ENCODE results near the gene GOLGA6L9. TPM values are rescaled to one million over a fixed set of nuclear protein-coding genes. Genes with fewer than 3 reads are reported as not detected.
"Not testable (repeated sequence)": the region's sequence is repeated elsewhere in the genome, so short reads cannot be mapped to it uniquely, and the experiment has no call there.

GOLGA6L9 gene
- total RNA-seq, 1 experiment from 2014 or later, result 5.6 TPM

DNA sequence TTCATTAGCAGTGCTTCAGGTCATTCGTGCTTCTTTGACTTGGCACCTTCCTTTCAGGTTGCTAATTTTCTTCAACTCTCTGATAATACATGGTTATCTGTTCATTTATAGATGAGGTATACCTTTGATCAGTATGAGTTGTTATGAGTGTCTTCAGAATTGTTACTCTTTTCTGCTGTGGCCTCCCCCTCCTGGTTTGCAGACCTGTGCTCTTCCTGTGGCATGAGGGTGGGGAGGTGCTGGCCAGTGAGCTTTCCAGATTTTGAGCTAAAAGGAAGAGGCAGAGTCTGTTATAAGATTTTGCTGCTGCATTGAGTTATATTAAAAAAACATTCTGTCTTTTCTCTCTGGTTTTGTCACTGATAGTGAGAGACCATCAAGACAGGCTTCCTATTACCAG lies 30.8 kb upstream of the GOLGA6L9 start:
- Histone ChIP-seq H3K4me1 (ENCODE audit: insufficient read depth, low read length) (no peaks in the 10 kb centered on the region), H3K27me3 (ENCODE audit: low read length) (no peaks in the 10 kb centered on the region), H3K4me3 (ENCODE audit: low read length) (no peak overlapping the region), H4K20me1 (ENCODE audit: low read length) (no peaks in the 10 kb centered on the region), H3K9ac (ENCODE audit: low read length) (no peak overlapping the region), H3K9me3 (ENCODE audit: low read length) (no peaks in the 10 kb centered on the region), H3K9me2 (replicated peaks; ENCODE audit: low read length) (no peaks in the 10 kb centered on the region), H3K79me2 (ENCODE audit: low read length) (peaks cover 11% of the 10 kb centered on the region; the same call in 1 of the 2 replicates), H3K27ac (ENCODE audit: low read length) (no peak overlapping the region), H3K36me3 (ENCODE audit: low read depth, low read length) (no peaks in the 10 kb centered on the region), H3F3A (ENCODE audit: low read length, unreplicated experiment) (no peaks in the 10 kb centered on the region), H2AFZ (ENCODE audit: low read length) (no peak overlapping the region), H3K4me2 (ENCODE audit: low read length) (no peak overlapping the region)
- ATAC-seq (no peak), DNase-seq (no peak)
- no peak for TF ChIP-seq EZH2phosphoT487 (IDR thresholded peaks at IDR 0.05; ENCODE audit: borderline replicate concordance, low read length)
- TF ChIP-seq, protein P1, sequence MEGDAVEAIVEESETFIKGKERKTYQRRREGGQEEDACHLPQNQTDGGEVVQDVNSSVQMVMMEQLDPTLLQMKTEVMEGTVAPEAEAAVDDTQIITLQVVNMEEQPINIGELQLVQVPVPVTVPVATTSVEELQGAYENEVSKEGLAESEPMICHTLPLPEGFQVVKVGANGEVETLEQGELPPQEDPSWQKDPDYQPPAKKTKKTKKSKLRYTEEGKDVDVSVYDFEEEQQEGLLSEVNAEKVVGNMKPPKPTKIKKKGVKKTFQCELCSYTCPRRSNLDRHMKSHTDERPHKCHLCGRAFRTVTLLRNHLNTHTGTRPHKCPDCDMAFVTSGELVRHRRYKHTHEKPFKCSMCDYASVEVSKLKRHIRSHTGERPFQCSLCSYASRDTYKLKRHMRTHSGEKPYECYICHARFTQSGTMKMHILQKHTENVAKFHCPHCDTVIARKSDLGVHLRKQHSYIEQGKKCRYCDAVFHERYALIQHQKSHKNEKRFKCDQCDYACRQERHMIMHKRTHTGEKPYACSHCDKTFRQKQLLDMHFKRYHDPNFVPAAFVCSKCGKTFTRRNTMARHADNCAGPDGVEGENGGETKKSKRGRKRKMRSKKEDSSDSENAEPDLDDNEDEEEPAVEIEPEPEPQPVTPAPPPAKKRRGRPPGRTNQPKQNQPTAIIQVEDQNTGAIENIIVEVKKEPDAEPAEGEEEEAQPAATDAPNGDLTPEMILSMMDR (conservative IDR thresholded peaks at IDR 0.05; ENCODE audit: low read depth, low read length), result no peak
- no peak for TF ChIP-seq EZH2 (IDR thresholded peaks at IDR 0.05; ENCODE audit: low read length, unreplicated experiment)
- ChIA-PET CTCF (no interaction called here), POLR2A (ENCODE audit: unreplicated experiment) (no interaction called here)
- intact Hi-C loops (cut with micrococcal nuclease), result no loop called here
- no TSS peak for BruUV-seq (replicated peaks)

DNA sequence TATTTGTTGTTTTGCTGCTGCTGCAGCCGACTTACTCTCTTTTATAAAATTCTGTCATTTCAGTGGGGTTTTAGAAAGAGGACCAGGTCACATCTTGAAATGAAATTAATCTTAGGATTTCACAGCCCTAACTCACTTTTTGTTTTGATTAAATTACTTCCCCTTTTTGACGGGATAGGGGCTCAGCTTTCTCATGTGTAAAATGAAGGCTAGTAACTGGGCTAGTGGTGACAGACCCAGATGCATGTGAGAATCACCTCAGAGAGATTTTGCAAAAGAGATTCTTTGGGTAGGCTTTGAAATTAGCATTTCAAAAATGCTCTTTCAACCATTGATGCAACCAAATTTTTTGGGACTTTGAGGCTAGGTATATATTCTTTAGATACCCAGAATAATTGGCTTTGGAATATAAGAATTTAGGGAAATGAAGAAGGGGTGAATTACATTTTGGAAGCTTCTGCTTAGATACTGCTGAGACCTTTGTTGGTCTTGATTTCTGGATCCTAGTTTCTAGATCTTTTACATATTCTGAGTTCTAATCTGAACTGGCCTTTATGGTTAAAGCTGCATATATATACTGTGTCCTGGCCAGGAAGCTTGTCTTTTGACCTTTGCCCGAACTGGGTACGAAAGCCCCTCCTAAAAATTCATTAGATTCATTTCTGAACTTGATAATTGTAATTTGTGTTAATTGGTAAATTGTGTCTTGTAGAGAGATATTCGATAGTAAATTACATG lies 30.1 kb upstream of the GOLGA6L9 start:
- H3K9ac ChIP-seq (ENCODE audit: low read length); H3K4me2 ChIP-seq (ENCODE audit: low read length); H3F3A ChIP-seq (ENCODE audit: low read length, unreplicated experiment); H3K36me3 ChIP-seq (ENCODE audit: low read depth, low read length); ATAC-seq; H3K9me2 ChIP-seq (replicated peaks; ENCODE audit: low read length); BruUV-seq (replicated peaks); H3K4me3 ChIP-seq (ENCODE audit: low read length); POLR2A ChIA-PET (ENCODE audit: unreplicated experiment); DNase-seq; H3K4me1 ChIP-seq (ENCODE audit: insufficient read depth, low read length); H3K27ac ChIP-seq (ENCODE audit: low read length); H3K9me3 ChIP-seq (ENCODE audit: low read length); CTCF ChIA-PET; H3K27me3 ChIP-seq (ENCODE audit: low read length); H4K20me1 ChIP-seq (ENCODE audit: low read length); intact Hi-C loops (cut with micrococcal nuclease); H2AFZ ChIP-seq (ENCODE audit: low read length): not testable (repeated sequence)
- peaks cover 11% of the 10 kb centered on the region; the same call in 1 of the 2 replicates for H3K79me2 ChIP-seq (ENCODE audit: low read length)

DNA sequence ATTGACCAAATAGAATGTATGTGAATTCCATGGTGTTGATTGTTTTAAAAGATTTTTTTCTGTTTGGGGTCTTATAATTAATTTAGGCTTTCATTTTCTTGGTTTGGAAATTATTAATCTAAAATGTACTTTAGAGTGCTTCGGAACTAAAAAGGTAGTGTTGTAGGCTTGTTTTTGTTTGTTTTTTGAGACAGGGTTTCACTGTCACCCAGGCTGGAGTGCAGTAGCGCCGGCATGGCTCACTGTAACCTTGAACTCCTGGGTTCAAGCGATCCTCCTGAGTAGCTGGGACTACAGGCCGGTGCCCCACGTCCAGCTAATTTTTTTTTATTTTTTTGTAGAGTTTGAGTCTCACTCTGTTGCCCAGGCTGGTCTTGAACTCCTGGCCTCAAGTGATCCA lies 27.7 kb upstream of the GOLGA6L9 start:
- DNase-seq; POLR2A ChIA-PET (ENCODE audit: unreplicated experiment); H3K9me3 ChIP-seq (ENCODE audit: low read length); H3K4me1 ChIP-seq (ENCODE audit: insufficient read depth, low read length); H3K9ac ChIP-seq (ENCODE audit: low read length); H3K27me3 ChIP-seq (ENCODE audit: low read length); H2AFZ ChIP-seq (ENCODE audit: low read length); BruUV-seq (replicated peaks); ATAC-seq; H3F3A ChIP-seq (ENCODE audit: low read length, unreplicated experiment); intact Hi-C loops (cut with micrococcal nuclease); H4K20me1 ChIP-seq (ENCODE audit: low read length); H3K27ac ChIP-seq (ENCODE audit: low read length); H3K36me3 ChIP-seq (ENCODE audit: low read depth, low read length); H3K4me2 ChIP-seq (ENCODE audit: low read length); CTCF ChIA-PET; H3K4me3 ChIP-seq (ENCODE audit: low read length); H3K9me2 ChIP-seq (replicated peaks; ENCODE audit: low read length): not testable (repeated sequence)
- H3K79me2 ChIP-seq (ENCODE audit: low read length), result peaks cover 11% of the 10 kb centered on the region; the same call in 1 of the 2 replicates

DNA sequence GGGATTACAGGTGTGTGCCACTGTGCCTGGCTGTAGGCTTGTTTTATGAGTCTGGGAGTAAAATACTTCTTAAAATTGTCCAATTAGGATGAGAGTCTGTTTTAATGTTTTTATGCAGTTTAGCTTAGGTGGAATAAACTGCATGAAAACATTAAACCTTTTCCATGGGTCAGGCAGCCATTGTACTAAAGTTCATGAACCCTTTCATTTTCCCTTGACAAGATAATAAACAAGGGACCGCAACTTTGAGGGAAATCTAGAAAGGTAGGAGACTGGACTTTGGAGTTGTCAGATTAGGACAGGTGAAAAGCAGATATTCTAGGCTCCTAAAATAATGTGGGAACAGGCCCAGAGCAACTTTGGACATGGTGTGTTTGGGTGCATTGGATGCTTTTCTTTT lies 27.3 kb upstream of the GOLGA6L9 start:
- DNase-seq; H4K20me1 ChIP-seq (ENCODE audit: low read length); H3K79me2 ChIP-seq (ENCODE audit: low read length); H3K4me1 ChIP-seq (ENCODE audit: insufficient read depth, low read length); H3K27ac ChIP-seq (ENCODE audit: low read length); POLR2A ChIA-PET (ENCODE audit: unreplicated experiment); ATAC-seq; H3K9me3 ChIP-seq (ENCODE audit: low read length); H3K4me2 ChIP-seq (ENCODE audit: low read length); BruUV-seq (replicated peaks); H3K36me3 ChIP-seq (ENCODE audit: low read depth, low read length); H3F3A ChIP-seq (ENCODE audit: low read length, unreplicated experiment); CTCF ChIA-PET; intact Hi-C loops (cut with micrococcal nuclease); H3K9me2 ChIP-seq (replicated peaks; ENCODE audit: low read length); H3K9ac ChIP-seq (ENCODE audit: low read length); H3K27me3 ChIP-seq (ENCODE audit: low read length); H2AFZ ChIP-seq (ENCODE audit: low read length); H3K4me3 ChIP-seq (ENCODE audit: low read length): not testable (repeated sequence)

DNA sequence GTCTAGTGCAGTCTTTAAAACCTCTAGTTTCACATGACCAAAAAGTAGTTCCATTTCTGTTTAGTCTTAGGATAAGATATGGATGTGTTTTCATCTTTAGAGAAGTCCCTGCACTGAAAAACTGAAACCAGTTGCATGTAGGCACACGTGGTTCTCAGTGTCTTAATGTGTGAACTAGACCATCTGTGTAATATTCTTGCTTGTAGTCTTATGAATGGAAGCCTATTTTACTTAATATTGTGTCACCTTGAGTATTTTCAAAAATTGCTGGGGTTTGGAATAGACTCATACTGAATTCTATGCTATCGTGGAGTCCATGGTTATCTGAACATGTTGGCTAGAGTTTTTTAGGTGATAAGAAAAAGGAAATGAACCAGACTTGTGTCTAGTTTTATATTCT lies 23.4 kb upstream of the GOLGA6L9 start:
- H3K27me3 ChIP-seq (ENCODE audit: low read length); BruUV-seq (replicated peaks); H3K9me3 ChIP-seq (ENCODE audit: low read length); H3K27ac ChIP-seq (ENCODE audit: low read length); intact Hi-C loops (cut with micrococcal nuclease); H3K9ac ChIP-seq (ENCODE audit: low read length); CTCF ChIA-PET; H4K20me1 ChIP-seq (ENCODE audit: low read length); H3K36me3 ChIP-seq (ENCODE audit: low read depth, low read length); H3K4me1 ChIP-seq (ENCODE audit: insufficient read depth, low read length); H3K4me2 ChIP-seq (ENCODE audit: low read length); H3K79me2 ChIP-seq (ENCODE audit: low read length); H3F3A ChIP-seq (ENCODE audit: low read length, unreplicated experiment); DNase-seq; H2AFZ ChIP-seq (ENCODE audit: low read length); POLR2A ChIA-PET (ENCODE audit: unreplicated experiment); ATAC-seq; H3K9me2 ChIP-seq (replicated peaks; ENCODE audit: low read length); H3K4me3 ChIP-seq (ENCODE audit: low read length): not testable (repeated sequence)

DNA sequence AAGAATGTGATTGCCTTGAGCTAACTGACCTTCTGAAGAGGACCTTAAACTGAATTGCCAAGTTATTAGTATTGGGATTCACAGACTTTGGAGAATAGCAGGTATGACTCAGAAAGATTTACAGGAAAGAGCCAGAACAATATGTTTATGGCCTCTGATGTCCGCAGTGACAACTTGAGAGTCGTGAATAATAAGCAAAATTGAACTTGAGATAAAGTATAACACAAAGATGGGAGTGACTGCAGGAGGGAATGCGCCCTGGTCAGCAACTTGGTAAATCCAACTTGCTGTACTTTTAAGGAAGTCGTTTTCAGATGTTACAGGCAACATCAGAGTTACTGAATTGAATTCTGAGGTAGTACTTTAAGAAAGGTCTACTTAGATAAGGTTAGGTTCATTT lies 19.3 kb upstream of the GOLGA6L9 start:
- intact Hi-C loops (cut with micrococcal nuclease); H3K9me3 ChIP-seq (ENCODE audit: low read length); CTCF ChIA-PET; H3K79me2 ChIP-seq (ENCODE audit: low read length); H4K20me1 ChIP-seq (ENCODE audit: low read length); H3K9ac ChIP-seq (ENCODE audit: low read length); POLR2A ChIA-PET (ENCODE audit: unreplicated experiment); ATAC-seq; H3K4me3 ChIP-seq (ENCODE audit: low read length); H3K4me1 ChIP-seq (ENCODE audit: insufficient read depth, low read length); BruUV-seq (replicated peaks); H2AFZ ChIP-seq (ENCODE audit: low read length); H3K27ac ChIP-seq (ENCODE audit: low read length); DNase-seq; H3K4me2 ChIP-seq (ENCODE audit: low read length); H3K36me3 ChIP-seq (ENCODE audit: low read depth, low read length); H3F3A ChIP-seq (ENCODE audit: low read length, unreplicated experiment); H3K9me2 ChIP-seq (replicated peaks; ENCODE audit: low read length); H3K27me3 ChIP-seq (ENCODE audit: low read length): not testable (repeated sequence)
